ENCODE results near the gene S100A3.
A peak's percentile ranks its signal among the peaks of the same experiment; 100 is the strongest.
"Not testable (repeated sequence)": the region's sequence is repeated elsewhere in the genome, so short reads cannot be mapped to it uniquely, and the experiment has no call there.

S100A3 gene

DNA sequence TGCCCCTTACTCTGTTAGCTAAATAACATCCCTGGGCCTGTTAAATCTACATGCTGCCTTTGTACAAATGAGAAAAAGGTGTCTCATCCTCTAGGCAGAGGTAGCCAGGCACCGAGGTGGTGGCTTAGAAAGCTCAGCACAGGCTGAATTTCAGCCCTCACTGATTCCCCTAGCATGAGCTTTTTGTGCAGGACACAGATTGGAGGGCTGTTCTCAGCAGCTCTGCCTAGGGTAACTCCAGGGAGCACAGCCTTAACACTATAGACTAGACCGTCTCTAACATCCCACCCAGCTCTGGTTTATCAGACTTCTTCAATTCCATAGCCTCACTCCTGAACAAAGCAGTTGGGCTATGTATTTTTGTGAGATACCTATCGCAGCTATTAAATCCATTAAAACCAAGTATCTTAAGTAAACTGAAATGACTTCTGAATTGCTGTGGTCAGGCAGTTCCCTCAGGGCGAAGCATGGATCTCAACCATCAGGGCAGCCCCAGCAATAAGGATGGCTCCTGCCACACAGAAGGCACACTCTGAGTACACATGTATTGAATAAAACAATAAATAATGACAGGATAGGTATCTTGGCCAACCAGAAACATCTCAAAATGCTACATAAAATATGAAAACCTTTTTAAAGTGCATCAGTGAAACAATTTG is 28.1 kb downstream of the S100A3 start:
- peaks cover 6% of the 10 kb centered on the region for H3K4me1 Mint-ChIP-seq
- H3K27ac Mint-ChIP-seq: peak overlapping the region; percentile 9
- H3K36me3 Mint-ChIP-seq: no peaks in the 10 kb centered on the region
- H3K9me3 Mint-ChIP-seq: no peaks in the 10 kb centered on the region
- DNase-seq (ENCODE audit: low spot score in 2 of 2) (no peak), ATAC-seq (no peak)
- H3K4me3 Mint-ChIP-seq: no peak overlapping the region

DNA sequence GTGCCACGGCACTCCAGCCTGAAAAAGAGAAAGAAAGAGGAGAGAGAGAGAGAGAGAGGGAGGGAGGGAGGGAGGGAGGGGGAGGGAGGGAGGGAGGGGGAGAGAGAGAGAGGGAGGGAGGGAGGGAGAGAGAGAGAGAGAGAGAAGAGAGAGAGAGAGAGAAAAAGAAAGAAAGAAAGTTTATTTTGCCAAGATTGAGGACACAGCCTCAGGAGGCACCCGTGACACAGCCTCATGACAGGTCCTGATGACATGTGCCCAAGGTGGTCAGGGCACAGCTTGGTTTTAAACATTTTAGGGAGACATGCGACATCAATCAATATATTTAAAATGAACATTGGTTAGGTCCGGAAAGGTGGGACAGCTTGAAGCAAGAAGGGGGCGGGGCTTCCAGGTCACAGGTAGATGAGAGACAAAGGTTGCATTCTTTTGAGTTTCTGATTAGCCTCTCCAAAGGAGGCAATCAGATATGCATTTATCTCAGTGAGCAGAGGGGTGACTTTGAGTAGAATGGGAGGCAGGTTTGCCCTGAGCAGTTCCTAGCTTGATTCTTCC is 28.8 kb downstream of the S100A3 start:
- not testable (repeated sequence) for DNase-seq (ENCODE audit: low spot score in 2 of 2); H3K4me3 Mint-ChIP-seq; H3K36me3 Mint-ChIP-seq

DNA sequence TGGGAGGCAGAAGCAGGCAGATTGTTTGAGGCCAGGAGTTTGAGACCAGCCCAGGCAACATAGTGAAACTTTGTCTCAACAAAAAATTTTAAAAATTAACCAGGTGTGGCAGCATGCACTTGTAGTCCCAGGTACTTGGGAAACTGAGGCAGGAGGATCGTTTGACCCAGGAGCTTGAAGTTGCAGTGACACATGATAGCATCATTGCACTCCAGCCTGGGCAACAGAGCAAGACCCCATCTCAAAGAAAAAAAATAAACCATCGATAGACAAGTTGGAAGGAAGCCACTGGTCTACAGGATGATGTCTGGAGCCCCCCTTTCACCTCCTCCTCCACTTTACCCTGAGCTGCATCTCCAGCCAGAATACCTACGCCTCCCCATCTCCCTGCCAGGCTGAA is 29.8 kb downstream of the S100A3 start:
- H3K4me3 Mint-ChIP-seq: no peak overlapping the region
- DNase-seq (ENCODE audit: low spot score in 2 of 2) (no peak), ATAC-seq (no peak)
- H3K4me1 Mint-ChIP-seq: peaks cover 6% of the 10 kb centered on the region
- H3K9me3 Mint-ChIP-seq: no peaks in the 10 kb centered on the region
- no peaks in the 10 kb centered on the region for H3K36me3 Mint-ChIP-seq
- H3K27ac Mint-ChIP-seq: no peak overlapping the region

More for the DNA sequence above, 28.8 kb downstream of the S100A3 start:
- not testable (repeated sequence) for H3K9me3 Mint-ChIP-seq, H3K4me1 Mint-ChIP-seq, ATAC-seq
- H3K27ac Mint-ChIP-seq: peak overlapping the region; percentile 9

DNA sequence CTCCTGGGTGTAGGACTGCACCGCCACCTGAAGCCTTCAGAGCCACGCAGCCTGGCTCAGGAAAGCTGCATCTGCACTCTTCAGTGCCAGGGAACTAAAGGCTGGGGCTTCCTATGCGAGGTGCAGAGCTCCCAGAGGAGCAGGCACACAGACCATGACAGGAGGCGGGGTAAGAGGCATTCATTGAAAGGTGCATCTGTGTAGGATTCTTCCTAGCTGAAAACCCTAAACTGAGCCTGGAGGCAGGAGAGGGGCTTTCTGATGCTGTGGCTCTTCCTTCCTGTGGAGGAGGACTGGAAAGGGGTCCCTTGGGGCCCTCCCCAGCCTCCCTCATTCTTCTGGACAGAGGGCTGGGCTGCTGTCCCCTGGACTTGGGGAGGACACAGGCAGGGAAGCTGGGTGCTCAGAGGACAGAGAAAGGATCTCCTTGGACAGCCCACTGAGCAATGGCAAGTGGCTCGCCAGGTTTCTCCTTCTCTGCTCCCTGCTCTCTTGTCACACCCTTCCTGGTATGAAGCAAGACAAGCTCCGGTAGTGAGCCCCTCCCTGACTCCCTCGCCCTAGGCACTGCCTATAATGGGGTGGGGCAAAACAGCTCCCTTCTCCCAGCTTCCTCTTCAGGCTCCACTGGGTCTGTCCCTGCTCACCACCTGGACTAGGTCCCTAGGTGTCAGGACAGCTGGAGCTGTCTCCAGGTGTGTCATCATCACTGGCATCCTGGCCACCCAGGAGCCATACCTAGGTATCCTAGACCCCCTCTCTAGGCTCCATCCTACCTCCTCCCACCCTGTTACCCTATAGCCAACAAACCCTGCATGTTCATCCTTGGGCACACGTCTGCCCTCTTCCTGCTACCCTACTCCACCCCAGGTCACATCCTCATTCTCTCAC is 33.3 kb downstream of the S100A3 start:
- ATAC-seq (peak; percentile 8), DNase-seq (ENCODE audit: low spot score in 2 of 2) (no peak)
- peak overlapping the region; percentile 60 for H3K27ac Mint-ChIP-seq
- H3K9me3 Mint-ChIP-seq: no peaks in the 10 kb centered on the region
- H3K4me3 Mint-ChIP-seq: no peak overlapping the region
- H3K36me3 Mint-ChIP-seq: no peaks in the 10 kb centered on the region
- peaks cover 7% of the 10 kb centered on the region for H3K4me1 Mint-ChIP-seq

DNA sequence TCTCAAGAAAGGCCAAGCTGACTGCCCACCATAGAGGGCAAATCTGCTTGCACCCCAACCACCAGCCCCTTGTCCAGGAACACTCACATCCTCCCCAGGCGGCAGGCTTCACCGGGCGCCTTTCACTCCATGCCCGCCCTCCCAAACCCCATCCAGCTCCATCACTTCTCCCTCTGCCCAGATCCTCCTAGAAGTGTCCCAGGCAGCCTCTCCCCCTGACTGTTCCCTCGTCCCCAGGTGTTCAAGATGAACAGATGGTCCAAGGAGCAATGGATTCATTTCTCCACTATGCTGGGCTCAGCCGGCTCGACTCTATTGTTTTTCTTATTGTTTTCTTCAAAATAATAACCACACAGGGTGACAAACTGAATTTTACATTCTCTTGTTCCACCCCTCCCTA is 35.4 kb downstream of the S100A3 start:
- Mint-ChIP-seq H3K9me3 (no peaks in the 10 kb centered on the region), H3K27ac (no peak overlapping the region), H3K4me3 (no peak overlapping the region)

DNA sequence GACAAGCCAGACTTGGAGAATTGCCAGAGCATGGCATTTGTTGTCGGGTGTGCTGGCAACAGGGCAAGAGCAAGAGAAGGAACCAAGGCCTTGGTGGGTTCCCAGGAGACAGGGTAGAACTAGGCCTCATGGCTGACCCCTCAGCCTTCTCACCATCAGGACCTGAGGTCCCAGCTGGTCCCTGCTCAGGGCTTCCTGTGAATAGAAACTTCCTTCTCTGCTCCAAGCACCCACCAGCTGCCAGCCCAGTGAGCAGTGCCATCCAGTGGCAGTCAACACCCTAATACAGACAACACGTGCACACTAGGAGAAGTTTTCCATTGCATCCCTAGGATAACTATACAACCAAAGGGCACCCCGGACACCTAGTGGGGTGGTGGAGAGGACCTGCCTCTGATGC is 36.0 kb downstream of the S100A3 start:
- peaks cover 9% of the 10 kb centered on the region for H3K4me1 Mint-ChIP-seq
- ATAC-seq: no peak
- no peaks in the 10 kb centered on the region for H3K9me3 Mint-ChIP-seq
- H3K4me3 Mint-ChIP-seq: no peak overlapping the region
- DNase-seq (ENCODE audit: low spot score in 2 of 2): no peak
- no peaks in the 10 kb centered on the region for H3K36me3 Mint-ChIP-seq
- no peak overlapping the region for H3K27ac Mint-ChIP-seq

More for the DNA sequence above, 35.4 kb downstream of the S100A3 start:
- ATAC-seq (no peak), DNase-seq (ENCODE audit: low spot score in 2 of 2) (no peak)
- Mint-ChIP-seq H3K4me1 (peaks cover 9% of the 10 kb centered on the region), H3K36me3 (no peaks in the 10 kb centered on the region)

DNA sequence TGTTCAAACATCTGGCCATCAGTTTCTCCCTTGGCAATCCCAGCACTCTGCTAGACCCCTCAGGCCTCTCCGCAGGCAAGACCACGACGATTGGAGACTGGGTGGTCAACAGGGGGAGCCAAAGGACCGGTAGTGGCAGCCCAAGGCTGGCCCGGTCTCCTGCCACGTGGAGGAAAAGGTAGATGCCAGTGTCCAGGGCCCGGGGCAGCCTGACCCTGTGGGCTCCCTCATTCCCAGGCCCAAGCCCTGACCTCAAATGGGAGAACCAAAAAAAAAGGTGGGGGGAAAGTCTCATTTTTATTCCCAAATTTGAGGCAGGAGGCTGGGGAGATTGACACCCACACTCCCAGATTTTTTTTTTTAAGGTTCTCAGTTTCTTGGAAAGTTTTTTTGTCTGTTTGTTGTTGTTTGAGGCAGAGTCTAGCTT is 38.1 kb downstream of the S100A3 start:
- H3K9me3 Mint-ChIP-seq: no peaks in the 10 kb centered on the region
- peak; percentile 85 to 89 for DNase-seq (ENCODE audit: low spot score in 2 of 2)
- H3K4me1 Mint-ChIP-seq: peaks cover 9% of the 10 kb centered on the region
- H3K36me3 Mint-ChIP-seq: no peaks in the 10 kb centered on the region
- ATAC-seq: peak; percentile 92
- peak overlapping the region; percentile 86 for H3K27ac Mint-ChIP-seq
- H3K4me3 Mint-ChIP-seq: no peak overlapping the region

DNA sequence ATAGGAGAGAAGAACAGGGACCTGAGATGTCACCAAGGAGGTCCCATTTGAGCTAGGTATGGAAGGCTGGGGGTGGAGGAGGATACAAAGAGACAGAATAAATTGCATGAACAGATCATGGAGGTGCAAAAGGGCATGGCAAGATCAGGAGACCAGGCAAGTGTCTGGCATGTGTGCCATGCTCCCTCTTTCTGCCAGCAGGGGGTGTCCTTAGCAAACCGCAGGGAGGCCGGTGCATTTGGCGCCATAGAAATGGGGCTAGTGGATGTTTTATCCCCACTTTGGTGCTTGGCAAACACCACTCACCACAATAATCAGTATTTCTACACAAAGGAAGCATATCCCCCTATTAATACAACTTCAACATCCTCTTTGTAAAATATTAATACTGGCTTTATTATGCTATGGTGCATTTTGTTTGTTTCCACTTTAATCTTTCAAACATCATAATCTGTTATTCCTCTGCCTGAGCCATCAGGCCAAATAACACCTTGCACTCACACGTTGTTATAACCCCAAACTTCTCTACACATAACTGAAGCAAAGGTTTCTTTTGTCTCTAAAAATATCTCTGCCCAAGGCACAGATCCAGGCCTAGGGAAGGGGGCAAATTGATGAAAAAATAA is 39.2 kb downstream of the S100A3 start:
- ATAC-seq: peak; percentile 70

DNA sequence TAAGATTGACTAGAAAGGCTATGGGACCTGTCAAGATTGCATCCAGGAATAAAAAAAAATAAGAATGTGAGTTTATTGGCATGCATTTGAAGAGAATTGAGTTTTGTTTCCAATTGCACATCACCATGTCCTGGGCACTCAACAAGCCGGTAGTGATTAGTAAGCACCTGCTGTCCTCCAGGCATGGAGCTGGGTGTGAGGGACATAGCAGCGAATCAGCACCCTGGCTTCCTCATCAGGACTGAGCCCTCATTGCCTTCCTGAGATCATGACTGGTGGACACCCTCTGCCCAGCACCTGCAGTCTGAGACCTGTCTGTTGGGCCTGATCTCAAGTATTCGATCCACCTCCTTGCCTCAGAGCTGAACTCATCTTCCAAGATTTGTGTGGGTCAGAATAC is 40.0 kb downstream of the S100A3 start:
- no peak for ATAC-seq
- Mint-ChIP-seq H3K27ac (peak overlapping the region; percentile 9), H3K4me3 (no peak overlapping the region), H3K4me1 (peaks cover 9% of the 10 kb centered on the region), H3K36me3 (no peaks in the 10 kb centered on the region), H3K9me3 (no peaks in the 10 kb centered on the region)
- no peak for DNase-seq (ENCODE audit: low spot score in 2 of 2)

More for the DNA sequence above, 39.2 kb downstream of the S100A3 start:
- peak; percentile 53 to 86 for DNase-seq (ENCODE audit: low spot score in 2 of 2)
- Mint-ChIP-seq H3K4me1 (peaks cover 9% of the 10 kb centered on the region), H3K9me3 (no peaks in the 10 kb centered on the region), H3K27ac (peak overlapping the region; percentile 9), H3K4me3 (no peak overlapping the region), H3K36me3 (no peaks in the 10 kb centered on the region)

DNA sequence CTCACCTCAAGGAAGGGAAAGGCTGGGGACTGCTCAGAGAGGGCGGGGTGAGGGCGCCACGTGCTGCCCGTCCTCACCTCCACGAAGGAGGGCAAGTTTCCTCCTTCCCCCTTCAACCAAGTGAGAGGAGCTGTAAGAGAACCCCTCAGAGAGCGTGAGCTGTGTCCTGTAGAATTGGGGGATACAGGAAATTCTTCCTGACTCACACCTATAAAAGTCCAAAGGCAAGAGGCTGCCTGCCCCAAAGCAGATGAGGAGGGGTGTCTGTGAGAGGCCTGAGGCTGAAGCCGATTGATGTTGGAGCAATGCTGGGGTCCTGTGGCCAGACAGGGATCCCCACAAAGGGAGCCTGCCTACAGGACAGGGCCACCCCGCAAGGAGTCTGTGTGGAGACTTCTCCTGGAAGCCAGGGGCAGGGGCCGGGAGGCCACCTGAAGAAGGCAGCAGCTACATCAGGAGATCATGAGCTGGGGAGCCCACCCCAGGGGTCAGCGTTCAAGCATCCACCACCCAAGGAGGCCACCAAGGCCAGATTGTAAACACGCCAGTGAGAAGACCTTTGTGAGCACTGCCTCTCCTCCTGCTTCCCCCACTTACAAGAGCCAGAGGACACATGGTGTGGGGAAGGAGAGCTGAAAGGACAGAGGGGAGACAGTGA is 41.0 kb downstream of the S100A3 start:
- H3K4me1 Mint-ChIP-seq: peaks cover 9% of the 10 kb centered on the region
- DNase-seq (ENCODE audit: low spot score in 2 of 2) (no peak), ATAC-seq (no peak)
- no peaks in the 10 kb centered on the region for H3K9me3 Mint-ChIP-seq
- H3K36me3 Mint-ChIP-seq: no peaks in the 10 kb centered on the region
- H3K27ac Mint-ChIP-seq: peak overlapping the region; percentile 45
- H3K4me3 Mint-ChIP-seq: no peak overlapping the region

DNA sequence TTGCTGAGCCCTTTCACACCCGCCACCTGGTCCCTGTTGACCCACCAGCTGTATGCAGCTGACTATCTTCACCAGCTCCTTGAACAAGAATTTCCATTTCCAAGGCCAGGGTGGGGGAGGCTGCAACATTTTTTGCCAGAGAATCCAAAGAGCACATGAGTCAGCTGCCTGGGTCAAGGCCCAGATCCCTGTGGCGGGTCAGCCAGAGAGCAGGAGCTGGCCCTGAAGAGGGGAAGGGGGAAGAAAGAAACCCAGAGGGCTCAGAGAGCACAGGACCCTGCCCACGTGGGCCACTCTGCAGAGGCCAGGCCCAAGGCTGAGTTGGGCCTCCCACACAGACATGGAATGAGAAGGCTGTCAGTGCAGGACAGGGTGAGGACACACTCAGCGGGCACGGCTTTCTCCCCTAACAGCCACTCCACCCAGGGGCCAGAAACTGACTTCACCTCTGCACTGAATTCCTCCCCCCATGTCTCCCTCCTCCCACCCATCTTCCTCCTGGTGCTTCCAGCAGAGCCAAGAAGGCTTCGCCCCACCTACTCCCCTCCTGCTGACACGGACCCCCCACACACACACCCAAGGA is 42.1 kb downstream of the S100A3 start:
- H3K27ac Mint-ChIP-seq: peak overlapping the region; percentile 45
- H3K9me3 Mint-ChIP-seq: no peaks in the 10 kb centered on the region
- no peaks in the 10 kb centered on the region for H3K36me3 Mint-ChIP-seq
- DNase-seq (ENCODE audit: low spot score in 2 of 2) (no peak), ATAC-seq (no peak)
- peaks cover 9% of the 10 kb centered on the region for H3K4me1 Mint-ChIP-seq
- H3K4me3 Mint-ChIP-seq: no peak overlapping the region

DNA sequence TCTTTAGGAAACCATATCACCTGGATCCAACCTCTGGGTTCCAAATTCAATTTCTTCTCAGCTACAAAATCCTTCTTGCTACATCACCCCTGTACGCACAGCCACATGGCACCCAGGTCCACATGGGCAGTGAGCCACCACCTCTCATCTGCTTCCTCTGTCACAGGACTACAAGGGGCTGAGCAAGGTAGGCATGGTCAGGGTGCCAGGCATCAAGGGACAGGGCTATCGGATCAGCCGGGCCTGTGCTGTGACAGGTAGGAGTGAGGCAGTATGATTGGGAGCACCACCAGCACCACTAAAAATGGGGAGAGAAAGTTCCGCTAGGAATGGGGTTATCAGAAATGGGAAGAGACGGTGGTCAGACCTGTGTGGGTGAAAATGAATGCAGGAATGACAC is 42.7 kb downstream of the S100A3 start:
- Mint-ChIP-seq H3K36me3 (no peaks in the 10 kb centered on the region), H3K4me1 (peaks cover 8% of the 10 kb centered on the region), H3K4me3 (no peak overlapping the region), H3K27ac (no peak overlapping the region), H3K9me3 (no peaks in the 10 kb centered on the region)
- no peak for ATAC-seq
- no peak for DNase-seq (ENCODE audit: low spot score in 2 of 2)

DNA sequence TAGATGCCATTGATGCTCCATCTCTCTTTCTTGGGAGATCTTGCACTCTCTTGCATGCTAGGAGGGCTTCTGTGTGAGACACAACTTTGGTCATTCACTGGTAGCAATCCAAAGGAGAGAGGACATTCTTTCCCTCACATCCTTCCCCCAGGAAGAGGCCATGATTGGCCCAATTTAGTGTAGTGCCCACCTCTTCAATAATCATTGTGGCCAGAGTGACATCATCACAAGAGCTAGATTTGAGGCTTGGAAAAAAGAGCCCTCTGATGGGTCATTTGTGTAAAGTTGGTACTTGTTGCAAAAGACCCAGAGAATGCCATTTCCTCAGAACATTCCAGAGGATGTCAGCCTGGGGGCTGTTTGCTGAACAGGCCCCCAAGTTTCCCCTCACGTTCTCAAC is 43.5 kb downstream of the S100A3 start:
- no peaks in the 10 kb centered on the region for H3K36me3 Mint-ChIP-seq
- DNase-seq (ENCODE audit: low spot score in 2 of 2) (no peak), ATAC-seq (no peak)
- H3K9me3 Mint-ChIP-seq: no peaks in the 10 kb centered on the region
- H3K4me3 Mint-ChIP-seq: no peak overlapping the region
- no peak overlapping the region for H3K27ac Mint-ChIP-seq
- peaks cover under 1% of the 10 kb centered on the region for H3K4me1 Mint-ChIP-seq

DNA sequence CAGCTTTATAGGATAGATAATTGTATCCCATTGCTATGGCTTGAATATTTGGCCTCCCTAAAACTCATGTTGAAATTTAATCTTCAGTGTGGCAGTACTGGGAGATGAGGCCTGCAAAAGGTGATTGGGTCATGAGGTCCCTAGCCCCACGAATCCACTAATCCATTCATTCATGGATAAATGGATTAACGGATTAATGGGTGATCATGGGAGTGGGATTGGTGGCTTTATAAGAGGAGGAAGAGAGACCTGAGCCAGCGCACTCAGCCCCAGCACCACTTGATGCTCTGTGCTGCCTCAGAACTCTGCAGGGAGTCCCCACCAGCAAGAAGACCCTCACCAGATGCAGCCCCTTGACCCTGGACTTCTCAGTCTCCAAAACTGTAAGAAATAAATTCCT is 45.3 kb downstream of the S100A3 start:
- Mint-ChIP-seq H3K4me3 (no peak overlapping the region), H3K4me1 (no peaks in the 10 kb centered on the region), H3K27ac (no peak overlapping the region), H3K9me3 (no peaks in the 10 kb centered on the region), H3K36me3 (no peaks in the 10 kb centered on the region)
- ATAC-seq (no peak), DNase-seq (ENCODE audit: low spot score in 2 of 2) (no peak)

DNA sequence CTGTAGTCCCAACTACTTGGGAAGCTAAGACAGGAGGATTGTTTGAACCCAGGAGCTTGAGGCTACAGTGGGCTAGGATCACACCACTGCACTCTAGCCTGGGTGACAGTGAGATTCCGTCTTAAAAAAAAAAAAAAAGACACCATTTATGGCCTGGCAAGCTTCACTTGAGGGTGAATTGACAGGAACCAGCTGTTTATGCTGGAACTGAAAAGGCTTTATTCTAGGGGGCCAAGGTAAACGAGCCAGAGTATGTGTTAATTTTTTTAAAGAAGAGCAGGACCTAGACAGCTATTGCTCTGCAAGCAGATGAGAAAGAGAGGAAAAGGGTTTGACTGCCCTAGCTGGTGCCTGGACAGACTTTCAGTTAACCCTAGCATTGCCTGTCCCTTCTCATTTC is 50.3 kb downstream of the S100A3 start:
- no peaks in the 10 kb centered on the region for H3K9me3 Mint-ChIP-seq
- H3K27ac Mint-ChIP-seq: no peak overlapping the region
- no peak overlapping the region for H3K4me3 Mint-ChIP-seq
- ATAC-seq (no peak), DNase-seq (ENCODE audit: low spot score in 2 of 2) (no peak)
- no peaks in the 10 kb centered on the region for H3K36me3 Mint-ChIP-seq
- H3K4me1 Mint-ChIP-seq: no peaks in the 10 kb centered on the region
